GM06990 (cell line): ENCODE measurements around the gene STK40.
A peak's percentile ranks its signal among the peaks of the same experiment; 100 is the strongest.

Source experiments
- DNase-seq: peaks from one replicate; pipeline ENCODE4 v3.0.0-alpha.2; 2011; ENCODE audit not compliant: insufficient read length; ENCODE audit errors: extremely low read depth
- H3K27me3 ChIP-seq: replicated peaks from 2 replicates; pipeline ENCODE4 v1.6.0; 2011; ENCODE audit warnings: low read length; ENCODE audit not compliant: control insufficient read depth, insufficient read depth
- H3K36me3 ChIP-seq: 2 replicates; pipeline ENCODE4 v1.5.1; 2011; ENCODE audit warnings: low read length; ENCODE audit not compliant: control insufficient read depth, insufficient read depth
- H3K4me3 ChIP-seq: replicated peaks from 2 replicates; pipeline ENCODE4 v1.5.1; 2011; ENCODE audit warnings: low read depth, mild to moderate bottlenecking, control low read depth, low read length
- TF ChIP-seq, protein P1 (sequence below): IDR thresholded peaks from 2 replicates; pipeline ENCODE4 v1.5.1; 2011; ENCODE audit warnings: low read length, control low read depth, mild to moderate bottlenecking, inconsistent platforms; ENCODE audit not compliant: insufficient read depth, poor library complexity, severe bottlenecking

Gene STK40

DNA sequence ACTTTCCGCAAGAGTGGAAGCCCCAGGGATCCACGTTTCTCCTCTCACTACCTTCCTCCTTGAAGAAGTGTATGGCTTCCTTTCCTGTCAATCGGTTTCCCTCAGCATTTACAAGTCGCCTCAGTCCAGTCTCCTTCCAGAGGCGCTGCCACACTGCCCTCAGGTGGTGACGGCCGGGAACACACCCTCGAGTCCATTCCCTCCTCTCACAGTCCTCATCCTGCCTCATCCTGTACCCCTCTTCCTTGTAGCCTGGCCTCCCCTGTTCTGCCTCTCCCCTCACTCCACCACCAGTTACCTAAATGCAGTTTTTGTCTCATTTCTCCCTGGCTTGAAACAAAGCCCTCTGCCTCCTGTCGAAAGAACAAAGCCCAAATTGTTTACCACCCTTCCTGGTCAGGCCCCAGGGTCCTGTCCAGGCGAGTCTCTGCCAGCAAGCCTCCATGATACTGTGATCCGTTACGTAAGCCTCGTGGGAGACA, 35.2 kb upstream of the STK40 start:
- Histone ChIP-seq H3K36me3 (no peaks in the 10 kb centered on the region), H3K4me3 (no peak overlapping the region), H3K27me3 (no peaks in the 10 kb centered on the region)
- DNase-seq, result peak; percentile 86
- TF ChIP-seq, protein P1, sequence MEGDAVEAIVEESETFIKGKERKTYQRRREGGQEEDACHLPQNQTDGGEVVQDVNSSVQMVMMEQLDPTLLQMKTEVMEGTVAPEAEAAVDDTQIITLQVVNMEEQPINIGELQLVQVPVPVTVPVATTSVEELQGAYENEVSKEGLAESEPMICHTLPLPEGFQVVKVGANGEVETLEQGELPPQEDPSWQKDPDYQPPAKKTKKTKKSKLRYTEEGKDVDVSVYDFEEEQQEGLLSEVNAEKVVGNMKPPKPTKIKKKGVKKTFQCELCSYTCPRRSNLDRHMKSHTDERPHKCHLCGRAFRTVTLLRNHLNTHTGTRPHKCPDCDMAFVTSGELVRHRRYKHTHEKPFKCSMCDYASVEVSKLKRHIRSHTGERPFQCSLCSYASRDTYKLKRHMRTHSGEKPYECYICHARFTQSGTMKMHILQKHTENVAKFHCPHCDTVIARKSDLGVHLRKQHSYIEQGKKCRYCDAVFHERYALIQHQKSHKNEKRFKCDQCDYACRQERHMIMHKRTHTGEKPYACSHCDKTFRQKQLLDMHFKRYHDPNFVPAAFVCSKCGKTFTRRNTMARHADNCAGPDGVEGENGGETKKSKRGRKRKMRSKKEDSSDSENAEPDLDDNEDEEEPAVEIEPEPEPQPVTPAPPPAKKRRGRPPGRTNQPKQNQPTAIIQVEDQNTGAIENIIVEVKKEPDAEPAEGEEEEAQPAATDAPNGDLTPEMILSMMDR, result peak; percentile 94

DNA sequence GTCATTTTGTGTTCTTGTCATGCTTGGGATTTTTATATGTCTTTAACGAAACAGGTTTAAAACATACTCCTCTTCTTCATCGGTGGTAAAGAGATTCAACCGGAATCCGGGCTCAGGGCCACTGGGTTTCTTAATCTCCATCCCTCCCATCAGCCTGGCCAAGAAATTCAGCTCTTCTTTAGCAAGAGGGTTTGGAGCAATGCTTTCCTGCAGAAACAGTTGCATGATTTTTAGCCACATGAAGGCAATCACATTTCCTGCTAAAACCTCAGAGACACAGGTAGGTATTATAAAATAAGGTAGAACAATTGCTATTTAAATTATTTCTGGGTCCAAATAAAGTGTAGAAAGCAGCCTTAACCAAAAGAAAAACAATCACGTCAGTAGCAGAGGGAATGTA, 34.7 kb upstream of the STK40 start:
- Histone ChIP-seq H3K4me3 (no peak overlapping the region), H3K36me3 (no peaks in the 10 kb centered on the region), H3K27me3 (no peaks in the 10 kb centered on the region)
- DNase-seq, result no peak
- TF ChIP-seq, protein P1, result no peak

DNA sequence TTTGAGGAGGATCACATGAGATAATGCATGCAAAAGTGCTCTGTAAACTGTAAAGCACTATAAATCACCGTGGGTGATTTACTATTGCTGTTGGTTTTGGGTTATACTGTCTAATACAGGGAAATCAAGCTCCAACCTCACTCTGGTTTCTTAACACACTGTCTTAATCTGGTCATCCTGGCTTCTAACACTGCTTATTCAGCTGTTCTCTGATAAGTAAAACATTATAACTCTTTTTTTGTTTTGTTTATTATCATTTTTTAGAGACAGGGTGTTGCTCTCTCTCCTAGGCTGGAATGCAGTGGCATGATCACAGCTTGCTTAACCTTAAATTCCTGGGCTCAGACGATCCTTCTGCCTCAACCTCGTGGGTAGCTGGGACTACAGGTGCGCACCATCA, 33.8 kb upstream of the STK40 start:
- Histone ChIP-seq H3K27me3 (no peaks in the 10 kb centered on the region), H3K36me3 (no peaks in the 10 kb centered on the region), H3K4me3 (no peak overlapping the region)
- TF ChIP-seq, protein P1, result no peak
- DNase-seq, result no peak

DNA sequence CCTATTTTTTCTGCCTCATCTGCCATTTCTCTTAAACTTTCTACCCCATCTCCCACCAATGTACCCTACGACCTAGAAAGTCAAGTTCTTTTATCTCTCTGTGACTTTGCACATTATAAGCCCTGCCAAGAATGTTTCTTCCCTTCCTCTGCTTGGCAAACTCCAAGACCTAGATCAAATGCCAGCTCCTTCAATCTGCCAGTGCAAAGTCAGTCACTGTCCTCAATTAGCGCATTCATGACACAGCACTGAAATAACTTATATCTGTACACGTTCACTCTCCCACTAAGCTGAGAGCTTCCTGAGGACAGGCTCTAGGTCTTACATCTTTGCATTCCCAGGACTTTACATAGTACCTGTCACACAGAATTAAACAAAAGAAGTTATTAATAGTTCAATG, 33.4 kb upstream of the STK40 start:
- no peak overlapping the region for H3K4me3 ChIP-seq
- no peaks in the 10 kb centered on the region for H3K27me3 ChIP-seq
- no peak for DNase-seq
- no peaks in the 10 kb centered on the region for H3K36me3 ChIP-seq
- TF ChIP-seq, protein P1, result no peak

DNA sequence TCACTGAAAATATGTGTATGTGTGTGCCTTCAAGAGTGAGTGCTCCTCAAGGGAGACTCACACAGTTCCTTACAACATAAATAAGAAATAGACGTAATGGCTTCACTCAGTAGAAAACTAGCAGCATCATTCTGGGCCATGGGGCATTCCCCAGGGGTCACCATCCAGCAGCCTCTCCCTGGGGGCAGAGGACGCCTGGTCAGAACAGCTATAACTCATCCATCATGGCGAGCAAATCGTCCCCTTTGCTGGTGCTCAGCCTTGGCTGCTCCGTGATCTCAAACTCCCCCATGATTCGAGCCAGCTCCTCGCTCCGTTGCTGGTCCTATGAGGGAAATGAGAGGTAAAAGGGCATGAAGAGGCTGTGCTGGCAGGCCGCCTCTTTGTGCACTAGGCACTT, 32.2 kb upstream of the STK40 start:
- TF ChIP-seq, protein P1, result no peak
- Histone ChIP-seq H3K36me3 (no peaks in the 10 kb centered on the region), H3K27me3 (no peaks in the 10 kb centered on the region), H3K4me3 (no peak overlapping the region)
- DNase-seq, result no peak
